ENCODE data around the gene DACT3.

DACT3 gene

DNA sequence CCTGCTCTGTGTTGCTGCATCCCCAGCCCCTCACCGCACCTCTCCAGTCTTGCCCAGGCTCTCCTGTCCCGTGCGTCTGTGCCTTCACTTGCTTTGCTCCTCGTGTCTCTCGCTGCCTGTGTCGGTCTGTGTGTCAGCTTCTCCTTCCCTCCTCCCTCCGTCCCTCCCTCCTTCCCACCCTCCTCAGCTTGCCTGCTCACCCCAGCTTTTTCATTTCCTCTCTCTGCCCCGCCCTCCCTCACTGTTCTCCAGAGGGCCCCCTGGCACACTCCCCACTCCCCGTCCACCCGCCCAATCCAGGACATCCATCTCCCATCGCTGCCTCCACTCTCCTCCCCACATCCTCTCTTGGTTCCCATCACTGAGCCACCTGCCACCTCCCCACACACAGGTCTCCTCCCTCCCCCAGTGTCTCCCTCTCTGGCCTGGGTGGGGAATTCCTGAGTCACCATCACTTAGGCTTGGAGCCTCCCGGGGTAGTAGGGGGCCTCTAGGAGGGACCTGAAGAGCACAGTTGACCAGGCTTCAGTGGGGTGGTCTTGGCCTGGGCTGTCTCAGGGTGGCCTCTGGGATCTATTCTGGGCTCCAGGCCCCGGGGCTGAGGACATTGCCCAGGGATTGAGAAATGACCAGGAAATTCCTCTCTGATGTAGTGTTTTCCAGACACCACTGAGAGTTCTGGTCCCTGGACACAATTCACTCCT, 35.9 kb downstream of the DACT3 start, which contains the start of gene PTGIR:
TSS of gene PTGIR (minus strand) at position 132 of the 704 bp plus-strand sequence. CDS start 864 bp downstream, outside the sequence.
- peak; percentile 89 to 91 for DNase-seq (ENCODE audit: low read depth in 2 of 2)
- H3K4me3 ChIP-seq (replicated peaks in 1 of 2; ENCODE audit: low read depth in 2 of 2, low read length in 2 of 2) = peak within 1 kb of the TSS; percentile 44 to 62
- no peak for TF ChIP-seq CTCF (IDR thresholded peaks at IDR 0.05; ENCODE audit: low read depth, low read length)

GRCh38 chr19:46623915-46624502, 37.0 kb downstream of the DACT3 start:
- DNase-seq (ENCODE audit: low read depth in 2 of 2) = no peak
- TF ChIP-seq CTCF (IDR thresholded peaks at IDR 0.05; ENCODE audit: low read depth, low read length) = no peak
- peak overlapping the region; percentile 44 to 62 for H3K4me3 ChIP-seq (replicated peaks in 1 of 2; ENCODE audit: low read depth in 2 of 2, low read length in 2 of 2)

DNA sequence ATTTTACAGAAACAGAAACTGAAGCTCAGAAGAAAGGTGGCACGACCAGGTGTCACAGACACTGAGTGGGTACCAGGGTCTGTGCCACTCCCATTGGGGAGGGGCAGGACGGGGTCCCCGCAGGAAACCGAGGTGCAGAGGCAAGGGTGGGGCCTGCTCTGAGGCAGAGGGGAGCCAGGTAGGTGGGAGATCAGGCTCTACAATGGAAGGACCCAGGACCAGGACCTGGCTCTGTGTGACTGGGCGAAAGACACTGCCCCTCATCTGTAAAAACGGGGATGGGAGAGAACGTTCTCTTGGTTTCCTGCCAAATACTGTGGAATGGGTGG, 38.9 kb downstream of the DACT3 start:
- DNase-seq (ENCODE audit: low read depth in 2 of 2) = no peak
- H3K4me3 ChIP-seq (replicated peaks in 1 of 2; ENCODE audit: low read depth in 2 of 2, low read length in 2 of 2) = peak overlapping the region; percentile 11 to 34
- TF ChIP-seq CTCF (IDR thresholded peaks at IDR 0.05; ENCODE audit: low read depth, low read length) = no peak

- TF ChIP-seq CTCF (IDR thresholded peaks at IDR 0.05; ENCODE audit: low read depth, low read length) = no peak
- DNase-seq (ENCODE audit: low read depth in 2 of 2) = no peak
- H3K4me3 ChIP-seq (replicated peaks in 1 of 2; ENCODE audit: low read depth in 2 of 2, low read length in 2 of 2) = peak overlapping the region; percentile 18 to 34
These were observed 39.5 kb downstream of the DACT3 start for GRCh38 chr19:46621191-46622117.

DNA sequence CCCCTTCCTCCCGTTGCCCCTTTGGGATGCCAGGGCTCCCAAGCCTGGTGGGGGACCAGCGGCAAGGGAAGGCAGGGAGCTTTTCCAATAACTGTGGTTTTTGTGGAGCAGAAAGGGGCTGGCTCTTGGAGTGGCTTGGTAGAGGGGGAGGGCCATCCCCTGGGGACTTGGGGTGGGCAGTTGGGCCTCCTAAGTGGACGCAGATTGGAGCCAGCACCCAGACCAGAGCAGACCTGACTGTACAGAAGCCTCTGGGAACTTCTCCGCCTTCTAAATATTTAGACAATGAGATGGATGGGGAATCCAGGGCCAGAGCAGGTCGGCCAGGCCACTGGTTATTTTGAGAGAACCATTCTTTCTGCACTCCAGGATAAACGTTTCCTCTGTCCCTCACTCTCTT, 40.3 kb downstream of the DACT3 start:
- peak overlapping the region in 1 of 2 donors; percentile 34 for H3K4me3 ChIP-seq (replicated peaks in 1 of 2; ENCODE audit: low read depth in 2 of 2, low read length in 2 of 2)
- TF ChIP-seq CTCF (IDR thresholded peaks at IDR 0.05; ENCODE audit: low read depth, low read length) = no peak
- DNase-seq (ENCODE audit: low read depth in 2 of 2) = peak; percentile 55 to 83

GRCh38 chr19:46620267-46620666, 40.7 kb downstream of the DACT3 start:
- TF ChIP-seq CTCF (IDR thresholded peaks at IDR 0.05; ENCODE audit: low read depth, low read length) = no peak
- no peak overlapping the region for H3K4me3 ChIP-seq (replicated peaks in 1 of 2; ENCODE audit: low read depth in 2 of 2, low read length in 2 of 2)
- DNase-seq (ENCODE audit: low read depth in 2 of 2) = no peak

Measured in cardiac fibroblast (primary cell).